ENCODE results near the gene EFNA5.

- TF ChIP-seq CTCF (IDR thresholded peaks at IDR 0.05; ENCODE audit: low read depth, low read length, missing input control) (no peak), ATF3 (IDR thresholded peaks at IDR 0.05) (no peak), REST (IDR thresholded peaks at IDR 0.05) (no peak), RAD21 (IDR thresholded peaks at IDR 0.05) (no peak), MAX (IDR thresholded peaks at IDR 0.05) (no peak), JUND (IDR thresholded peaks at IDR 0.05) (no peak), ZBTB33 (IDR thresholded peaks at IDR 0.05) (no peak), YY1 (IDR thresholded peaks at IDR 0.05) (no peak), TAF1 (conservative IDR thresholded peaks at IDR 0.05) (no peak), FOXA1 (IDR thresholded peaks at IDR 0.05) (no peak), SP1 (IDR thresholded peaks at IDR 0.05) (no peak), NR2F2 (IDR thresholded peaks at IDR 0.05) (no peak)
Measured at GRCh38 chr5:107447587-107447986, 223.2 kb downstream of the EFNA5 start.

Measured in liver (tissue), 3 donors.